SKM-1 (cell line): ENCODE data around the gene GYPC.

Experiments
- DNase-seq: peaks from one replicate; lab custom pipeline; 2025; ENCODE audit not compliant: unreplicated experiment; lab: John Stamatoyannopoulos, UW

GYPC gene

DNA sequence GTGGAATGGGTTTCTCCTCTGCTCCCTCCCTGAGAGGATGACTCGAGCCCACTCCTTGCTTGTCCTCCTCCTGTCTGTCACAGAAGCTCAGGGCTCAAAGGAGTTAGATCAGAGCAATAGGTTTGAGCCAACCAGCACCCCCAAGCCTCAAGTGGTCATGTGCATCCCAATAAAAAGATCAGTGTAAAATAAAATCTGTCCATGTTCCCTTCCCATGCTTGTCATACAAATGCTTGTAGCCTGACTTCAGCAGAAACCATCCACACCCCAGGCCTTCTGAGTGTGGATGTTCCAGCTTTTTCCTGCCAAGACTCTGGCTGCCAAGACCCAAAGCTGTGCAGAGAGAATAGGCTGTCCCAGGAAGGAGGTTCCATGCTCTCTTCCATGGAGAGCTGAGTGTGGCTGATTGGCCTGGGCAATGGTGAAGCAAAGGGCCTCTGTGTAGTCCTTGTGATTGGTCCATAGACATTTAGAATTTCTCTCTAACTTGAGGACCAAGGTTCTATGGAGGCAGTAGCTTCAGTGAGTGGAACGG is 67.4 kb downstream of the GYPC start:
- no peak for DNase-seq

DNA sequence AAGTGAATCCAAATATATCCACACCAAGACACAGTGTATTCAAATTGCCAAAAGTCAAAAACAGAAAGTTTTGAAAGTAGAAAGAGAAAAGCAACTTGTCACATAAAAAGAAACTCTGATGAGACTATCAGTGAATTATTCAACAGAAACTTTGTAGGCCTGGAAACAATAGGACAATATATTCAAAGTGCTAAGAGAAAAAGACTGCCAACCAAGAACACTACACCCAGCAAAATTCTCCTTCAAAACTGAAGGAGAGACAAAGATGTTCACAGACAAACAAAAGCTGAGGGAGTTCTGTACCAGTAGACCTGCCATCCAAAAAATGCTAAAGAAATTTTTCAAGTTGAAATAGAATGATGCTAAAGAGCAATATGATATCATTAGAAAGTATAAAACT is 69.6 kb downstream of the GYPC start:
- no peak for DNase-seq

DNA sequence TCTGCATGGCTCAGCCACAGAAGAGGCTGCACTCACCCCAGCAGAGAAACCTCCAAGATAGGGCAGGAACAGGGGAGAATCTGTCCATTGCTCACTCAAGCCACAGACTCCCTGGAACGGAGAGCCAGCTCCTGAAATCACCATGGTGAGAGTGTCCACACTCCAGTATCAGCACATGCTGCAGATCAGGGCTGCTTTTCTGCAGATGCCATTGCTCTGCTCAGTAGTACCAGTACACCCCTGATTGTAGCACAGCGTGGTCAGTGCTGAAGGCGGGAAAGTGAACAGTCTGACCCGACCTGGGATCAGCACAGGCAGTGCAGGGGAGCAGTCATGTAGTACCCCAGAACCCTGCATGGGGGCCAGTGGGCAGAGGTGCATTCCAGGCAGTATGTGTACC is 73.9 kb downstream of the GYPC start:
- DNase-seq, result no peak

DNA sequence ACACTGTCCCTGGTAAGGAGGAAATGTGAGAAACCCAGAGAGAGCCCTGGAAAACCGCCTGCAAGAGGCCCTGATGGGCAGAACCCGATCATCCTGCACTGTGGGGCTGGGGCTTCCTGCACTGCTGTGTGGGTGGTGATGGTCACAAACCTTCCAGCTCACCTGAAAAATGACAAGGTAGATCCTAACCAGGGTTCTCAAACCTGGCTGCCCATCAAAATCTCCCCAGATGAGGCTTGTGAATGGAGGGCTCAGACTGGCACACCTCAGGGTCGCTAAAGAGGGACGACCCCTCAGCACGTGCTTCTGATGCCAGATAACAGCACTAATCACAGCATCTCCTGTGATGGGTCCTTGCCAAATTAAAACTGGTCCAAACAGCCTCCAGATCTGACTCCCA is 74.7 kb downstream of the GYPC start:
- DNase-seq, result no peak

DNA sequence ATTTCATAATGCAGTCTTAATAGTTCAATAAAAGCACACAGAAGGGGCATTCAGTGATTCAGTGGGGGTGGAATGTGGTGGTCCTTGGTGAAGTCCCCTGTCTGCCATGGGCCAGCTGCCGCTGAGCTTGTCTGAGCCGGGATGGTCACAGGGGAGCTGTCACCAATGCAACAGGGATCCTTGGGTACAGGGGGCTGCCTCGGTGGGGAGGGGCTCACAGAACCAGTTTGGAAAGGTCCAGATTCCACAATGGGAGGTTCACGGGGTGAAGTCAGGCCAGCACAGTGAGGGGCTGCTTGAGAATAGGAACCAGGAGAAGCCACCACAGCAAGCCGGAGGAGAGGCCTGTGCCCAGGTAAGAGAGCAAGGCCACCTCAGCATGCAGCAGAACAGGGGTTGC is 75.4 kb downstream of the GYPC start:
- no peak for DNase-seq

DNA sequence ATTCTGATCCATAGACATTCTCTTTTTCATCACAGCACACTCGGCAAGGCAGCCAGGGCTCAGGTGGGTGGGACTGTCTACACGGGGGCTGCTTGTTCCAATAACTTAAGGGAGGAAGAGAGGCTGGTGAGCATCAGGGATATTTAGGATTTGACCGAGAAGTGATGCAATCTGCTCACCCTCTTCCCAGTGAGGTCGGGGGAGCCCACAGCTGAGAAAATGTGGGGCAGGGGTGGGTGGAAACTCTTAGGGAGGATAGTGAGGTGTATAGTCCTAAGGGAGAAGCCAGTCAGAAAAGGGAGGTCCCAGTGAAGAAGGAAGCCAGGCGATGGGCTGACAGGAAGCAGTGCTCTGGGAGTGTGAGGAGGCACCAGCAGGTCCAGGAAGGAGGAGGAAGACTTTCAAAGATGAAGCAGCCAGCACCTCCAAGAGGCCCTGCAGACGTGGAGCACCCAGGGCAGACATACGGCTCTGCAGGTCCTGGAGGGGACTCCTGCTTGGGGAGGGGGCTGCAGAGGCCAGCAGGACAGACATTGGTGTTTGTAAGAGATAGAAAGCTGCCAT is 76.8 kb downstream of the GYPC start:
- DNase-seq, result no peak

DNA sequence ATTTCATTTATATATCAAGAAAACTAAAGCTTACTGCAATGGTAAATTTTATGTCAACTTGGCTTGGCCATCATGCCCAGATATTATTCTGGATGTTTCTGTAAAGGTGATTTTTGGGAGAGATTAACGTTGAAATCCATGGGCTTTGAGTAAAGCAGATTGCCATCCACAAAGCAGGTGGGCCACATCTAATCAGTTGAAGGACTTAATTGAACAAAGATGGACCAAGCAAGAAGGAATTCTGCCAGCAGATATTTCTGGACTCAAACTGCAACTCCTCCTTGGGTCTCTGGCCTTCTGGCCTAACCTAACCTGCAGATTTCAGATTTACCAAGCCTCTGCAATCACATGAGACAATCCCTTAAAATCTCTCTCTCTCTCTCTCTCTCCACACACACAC is 77.8 kb downstream of the GYPC start:
- no peak for DNase-seq

DNA sequence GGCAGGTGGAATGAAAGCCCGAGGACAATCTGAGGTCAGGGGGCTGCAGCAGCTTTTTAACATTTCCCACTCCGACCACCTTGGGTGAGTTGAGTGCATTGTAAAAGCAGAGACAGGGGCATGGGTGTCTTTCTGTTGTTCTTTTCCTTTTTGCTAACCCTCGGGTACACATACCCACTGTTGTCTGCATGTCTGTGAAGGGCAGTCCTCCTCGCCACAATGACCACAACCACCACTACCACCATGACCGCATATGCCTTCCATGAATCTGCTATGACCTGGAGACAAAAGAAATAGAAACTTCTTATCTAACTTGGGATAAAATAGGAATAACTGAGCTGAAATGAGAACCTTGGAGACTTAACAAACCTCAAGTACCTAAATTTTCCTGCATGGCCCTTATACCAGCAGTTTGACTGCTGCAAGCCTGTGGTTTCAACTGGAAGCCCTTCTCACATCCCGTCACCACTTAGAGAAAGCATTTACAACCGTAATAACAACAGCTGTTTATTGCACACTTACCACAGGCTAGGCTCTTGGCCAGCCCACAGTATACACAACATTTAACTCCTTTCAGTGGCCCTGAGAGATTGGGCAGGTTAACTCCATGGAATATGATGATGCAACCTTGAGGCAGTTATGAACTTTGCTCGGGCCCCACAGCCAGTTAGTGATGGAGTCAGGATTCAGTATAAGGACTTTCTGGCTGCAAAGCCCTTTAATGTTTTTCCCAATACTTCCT is 80.3 kb downstream of the GYPC start:
- DNase-seq, result no peak

DNA sequence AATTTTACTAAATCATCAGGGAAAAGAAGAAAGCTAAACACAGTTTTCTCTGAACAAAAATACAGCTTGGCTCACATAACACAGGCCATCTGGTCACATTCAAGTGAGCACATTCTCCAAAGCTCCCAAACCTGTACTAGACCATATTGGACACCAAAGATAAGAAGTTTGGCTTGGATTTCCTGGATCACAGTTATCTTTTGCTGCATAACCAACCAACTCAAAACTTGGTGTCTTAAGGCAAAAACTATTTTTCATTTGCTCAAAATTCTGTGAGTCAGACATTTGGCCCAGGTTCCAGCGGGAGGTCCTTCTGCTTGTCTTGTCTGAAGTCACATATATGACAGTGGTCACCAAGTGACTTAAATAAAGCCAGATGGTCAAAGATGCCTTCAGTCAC is 83.2 kb downstream of the GYPC start:
- no peak for DNase-seq

DNA sequence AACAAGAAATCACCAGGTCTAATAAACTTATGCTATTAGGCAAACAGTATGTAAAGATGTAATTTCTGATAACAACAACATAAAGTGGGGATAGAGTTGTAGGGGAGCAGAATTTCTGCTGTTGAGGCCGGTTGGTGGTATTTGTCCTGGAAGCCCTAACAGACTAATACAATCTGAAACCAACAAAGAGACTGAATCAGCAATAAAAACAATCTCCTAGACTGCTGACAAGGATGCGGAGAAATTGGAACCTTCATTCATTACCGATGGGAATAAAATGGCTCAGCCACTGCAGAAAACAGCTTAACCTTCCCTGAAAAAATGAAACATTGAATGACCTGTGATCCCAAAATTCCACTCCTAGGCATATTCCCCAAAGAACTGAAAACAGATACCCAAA is 88.7 kb downstream of the GYPC start:
- DNase-seq, result no peak
